ENCODE data around the gene KCNQ1.

DNA sequence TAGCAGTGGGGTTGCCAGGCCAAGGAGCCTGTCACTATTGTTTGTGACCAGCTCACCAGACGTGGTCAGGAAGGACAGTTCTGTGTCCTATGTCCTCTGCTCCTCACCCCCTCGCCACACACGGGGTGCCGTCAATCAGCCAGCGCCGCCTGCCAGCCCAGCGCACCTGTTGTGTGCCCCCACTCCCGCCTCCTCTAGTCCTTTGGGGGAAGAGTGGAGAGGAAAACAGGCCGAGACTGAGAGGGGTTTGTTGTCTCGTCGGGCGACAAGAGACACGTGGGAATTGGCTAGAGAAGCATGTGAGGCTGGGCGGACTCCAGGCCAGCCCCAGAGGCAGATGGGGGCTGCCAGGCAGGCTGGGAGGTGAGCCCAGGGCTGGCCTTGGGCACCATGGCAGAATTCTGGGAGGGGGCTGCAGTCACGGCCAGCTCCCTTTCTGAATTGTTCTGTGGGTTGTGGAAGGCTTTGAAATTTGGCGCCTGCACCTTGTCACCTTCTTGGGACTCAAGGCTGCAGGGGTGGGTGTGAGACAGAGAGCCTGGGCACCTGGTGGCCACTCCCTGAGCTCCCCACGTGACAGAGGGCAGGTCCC is 258.1 kb downstream of the KCNQ1 start:
- TF ChIP-seq, protein P1, sequence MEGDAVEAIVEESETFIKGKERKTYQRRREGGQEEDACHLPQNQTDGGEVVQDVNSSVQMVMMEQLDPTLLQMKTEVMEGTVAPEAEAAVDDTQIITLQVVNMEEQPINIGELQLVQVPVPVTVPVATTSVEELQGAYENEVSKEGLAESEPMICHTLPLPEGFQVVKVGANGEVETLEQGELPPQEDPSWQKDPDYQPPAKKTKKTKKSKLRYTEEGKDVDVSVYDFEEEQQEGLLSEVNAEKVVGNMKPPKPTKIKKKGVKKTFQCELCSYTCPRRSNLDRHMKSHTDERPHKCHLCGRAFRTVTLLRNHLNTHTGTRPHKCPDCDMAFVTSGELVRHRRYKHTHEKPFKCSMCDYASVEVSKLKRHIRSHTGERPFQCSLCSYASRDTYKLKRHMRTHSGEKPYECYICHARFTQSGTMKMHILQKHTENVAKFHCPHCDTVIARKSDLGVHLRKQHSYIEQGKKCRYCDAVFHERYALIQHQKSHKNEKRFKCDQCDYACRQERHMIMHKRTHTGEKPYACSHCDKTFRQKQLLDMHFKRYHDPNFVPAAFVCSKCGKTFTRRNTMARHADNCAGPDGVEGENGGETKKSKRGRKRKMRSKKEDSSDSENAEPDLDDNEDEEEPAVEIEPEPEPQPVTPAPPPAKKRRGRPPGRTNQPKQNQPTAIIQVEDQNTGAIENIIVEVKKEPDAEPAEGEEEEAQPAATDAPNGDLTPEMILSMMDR (IDR thresholded peaks at IDR 0.05), result no peak
- TF ChIP-seq POLR2A (IDR thresholded peaks at IDR 0.05), result no peak
